HCT116 (cell line): ENCODE results near the gene ZNF888. TPM values are rescaled to one million over a fixed set of nuclear protein-coding genes. Genes with fewer than 3 reads are reported as not detected.

Experiments used
- ATAC-seq: fragments of 200-7000 bp; cut with Tn5 transposase; 2 replicates; pipeline ENCODE4 v1.9.1; 2020; ENCODE audit warnings: mild to moderate bottlenecking, moderate library complexity
- BruUV-seq: library from RNA; stranded (reverse); fragments of 400-500 nt; replicated peaks from 2 replicates; lab custom pipeline; 2021; lab: Mats Ljungman, UMichigan
- CTCF ChIA-PET: fragments of 300-600 bp; sonication (Branson Sonifier 250); formaldehyde crosslinking; loops from one replicate; lab custom pipeline; 2021; ENCODE audit warnings: antibody characterized with exemption; lab: Charles Lee
- POLR2A ChIA-PET: fragments of 300-600, 350-600 bp; sonication (Branson Sonifier 250); formaldehyde crosslinking; loops from one replicate; lab custom pipeline; 2021; ENCODE audit warnings: antibody characterized with exemption; lab: Charles Lee
- RAD21 ChIA-PET, 2 experiments: fragments of 300-600 bp; sonication (Branson Sonifier 250); formaldehyde crosslinking; loops; one replicate each; lab custom pipeline; 2023; ENCODE audit warnings: low total read pairs in 2 of 2; ENCODE audit not compliant: uncharacterized antibody in 2 of 2, unreplicated experiment in 2 of 2, low non-redundant PET in 1 of 2; lab: Charles Lee
- DNase-seq: peaks from one replicate; pipeline ENCODE4 v3.0.0-alpha.2; 2010; ENCODE audit warnings: low read depth, low spot score
- H2AFZ ChIP-seq: fragments of 200-600 bp; shearing (Covaris generic), sonication (generic); 2 replicates; pipeline ENCODE4 v1.6.1; 2017; ENCODE audit warnings: low read depth, mixed run types, mixed read lengths, antibody characterized with exemption, low read length; ENCODE audit not compliant: poor library complexity, severe bottlenecking
- H3K27ac ChIP-seq: 2 replicates; pipeline ENCODE4 v1.5.1; 2012; ENCODE audit warnings: low read depth, low read length
- H3K27me3 ChIP-seq: fragments of 200-600 bp; sonication (generic); 2 replicates; pipeline ENCODE4 v1.6.1; 2016; ENCODE audit warnings: mixed run types, low read length, mixed read lengths; ENCODE audit not compliant: insufficient read depth
- H3K36me3 ChIP-seq, 2 experiments: fragments of 200-500 bp in 1 of 2; fragments of 200-600 bp in 1 of 2; sonication (Bioruptor generic) in 1 of 2; sonication (generic) in 1 of 2; 2 replicates each; pipeline versions ENCODE4 v1.5.1 to v1.6.1; 2014 to 2016; ENCODE audit warnings: low read length in 2 of 2, inconsistent platforms in 1 of 2, mixed read lengths in 1 of 2, mixed run types in 1 of 2; ENCODE audit not compliant: insufficient read depth in 2 of 2, control insufficient read depth in 1 of 2
- H3K4me1 ChIP-seq, 2 experiments: fragments of 200-600 bp in 1 of 2; sonication (generic) in 1 of 2; 2 replicates each; pipeline versions ENCODE4 v1.5.1 to v1.6.1; 2012 to 2017; ENCODE audit warnings: low read length in 2 of 2, inconsistent platforms in 1 of 2, mild to moderate bottlenecking in 1 of 2, mixed read lengths in 1 of 2, mixed run types in 1 of 2, moderate library complexity in 1 of 2; ENCODE audit not compliant: insufficient read depth in 2 of 2, control insufficient read depth in 1 of 2
- H3K4me2 ChIP-seq: fragments of 200-600 bp; sonication (generic); 2 replicates; pipeline ENCODE4 v1.6.1; 2017; ENCODE audit warnings: mixed run types, low read length, mixed read lengths
- H3K4me3 ChIP-seq, 2 experiments: fragments of 200-600 bp in 1 of 2; sonication (generic) in 1 of 2; replicated peaks in 1 of 2; 2 replicates each; pipeline ENCODE4 v1.5.1; 2011 to 2016; ENCODE audit warnings: low read length in 2 of 2, control low read depth in 1 of 2, low read depth in 1 of 2, mild to moderate bottlenecking in 1 of 2, mixed read lengths in 1 of 2, mixed run types in 1 of 2
- H3K79me2 ChIP-seq: fragments of 200-600 bp; sonication (generic); 2 replicates; pipeline ENCODE4 v1.6.1; 2017; ENCODE audit warnings: mild to moderate bottlenecking, mixed run types, low read length, moderate library complexity, mixed read lengths; ENCODE audit not compliant: insufficient read depth
- H3K9ac ChIP-seq: fragments of 200-600 bp; sonication (generic); 2 replicates; pipeline ENCODE4 v1.6.1; 2016; ENCODE audit warnings: low read length, mixed read lengths
- H3K9me2 ChIP-seq: fragments of 200-600 bp; sonication (generic), shearing (Covaris generic); 2 replicates; pipeline ENCODE4 v1.6.1; 2017; ENCODE audit warnings: mixed run types, mild to moderate bottlenecking, moderate library complexity; ENCODE audit not compliant: insufficient read depth
- H3K9me3 ChIP-seq, 2 experiments: fragments of 200-500 bp in 1 of 2; fragments of 200-600 bp in 1 of 2; sonication (Bioruptor generic) in 1 of 2; sonication (generic) in 1 of 2; 2 replicates each; pipeline ENCODE4 v1.6.1; 2014 to 2017; ENCODE audit warnings: low read length in 2 of 2, mixed read lengths in 2 of 2, inconsistent platforms in 1 of 2, low read depth in 1 of 2, mild to moderate bottlenecking in 1 of 2, mixed run types in 1 of 2, moderate library complexity in 1 of 2; ENCODE audit not compliant: control insufficient read depth in 1 of 2, insufficient read depth in 1 of 2
- H4K20me1 ChIP-seq: fragments of 200-600 bp; sonication (generic), shearing (Covaris generic); 2 replicates; pipeline ENCODE4 v1.6.1; 2017; ENCODE audit warnings: mixed run types, mild to moderate bottlenecking, moderate library complexity; ENCODE audit not compliant: insufficient read depth
- CBX3 ChIP-seq: IDR thresholded peaks from 2 replicates; pipeline ENCODE4 v1.6.1; 2012; ENCODE audit warnings: low read depth
- EZH2phosphoT487 ChIP-seq: fragments of 200-600 bp; IDR thresholded peaks from 2 replicates; pipeline ENCODE4 v1.6.1; 2018; ENCODE audit warnings: antibody characterized with exemption, borderline replicate concordance
- FOSL1 ChIP-seq: IDR thresholded peaks from 2 replicates; pipeline ENCODE4 v1.6.1; 2012; ENCODE audit warnings: low read depth
- POLR2AphosphoS5 ChIP-seq: IDR thresholded peaks from 2 replicates; pipeline ENCODE4 v1.6.1; 2011; ENCODE audit warnings: mild to moderate bottlenecking, low read depth, low read length, moderate library complexity
- REST ChIP-seq: IDR thresholded peaks from 2 replicates; pipeline ENCODE4 v1.6.1; 2012; ENCODE audit warnings: low read depth
- SP1 ChIP-seq: IDR thresholded peaks from 2 replicates; pipeline ENCODE4 v1.6.1; 2012; ENCODE audit warnings: low read depth
- TCF7L2 ChIP-seq: IDR thresholded peaks from 2 replicates; pipeline ENCODE4 v1.7.0; 2011; ENCODE audit warnings: borderline replicate concordance, inconsistent platforms; ENCODE audit not compliant: insufficient read depth, insufficient read length; ENCODE audit errors: extremely low read depth
- ZBTB33 ChIP-seq: IDR thresholded peaks from 2 replicates; pipeline ENCODE4 v1.6.1; 2011; ENCODE audit warnings: mild to moderate bottlenecking, low read length, moderate library complexity; ENCODE audit not compliant: insufficient replicate concordance; ENCODE audit errors: extremely low read depth
- intact Hi-C: fragments of 100-400 bp; cut with micrococcal nuclease; formaldehyde crosslinking; loops from 2 replicates; pipeline ENCODE4 v1.10.0; 2022
- total RNA-seq: library from RNA; stranded (reverse); gene quantifications from one replicate; pipeline ENCODE4 v1.2.1, GENCODE V29; 2021; ENCODE audit not compliant: unreplicated experiment

Gene ZNF888
- total RNA-seq, 1 experiment from 2014 or later: 6.4 TPM

GRCh38 chr19:52945652-52946321, 22.6 kb upstream of the ZNF888 start:
- intact Hi-C loops: no loop called here
- Histone ChIP-seq H3K4me3 (no peak overlapping the region), H2AFZ (no peak overlapping the region)

More at GRCh38 chr19:52945652-52946321, 22.6 kb upstream of the ZNF888 start:
- Histone ChIP-seq H3K36me3 (peaks cover 1 to 8% of the 10 kb centered on the region in 2 experiments; a peak in 2 of 4 replicates), H3K9me3 (peaks cover 18 to 24% of the 10 kb centered on the region in 2 experiments; a peak in 2 of 4 replicates), H3K27ac (no peak overlapping the region), H3K4me2 (no peak overlapping the region), H3K9me2 (no peaks in the 10 kb centered on the region), H3K79me2 (no peaks in the 10 kb centered on the region), H3K4me1 (peaks cover 5 to 12% of the 10 kb centered on the region in 2 experiments; a peak in 2 of 4 replicates), H4K20me1 (no peaks in the 10 kb centered on the region), H3K9ac (no peak overlapping the region), H3K27me3 (no peaks in the 10 kb centered on the region)
- ATAC-seq: no peak
- BruUV-seq: no TSS peak
- ChIA-PET RAD21 (no interaction called here), POLR2A (no interaction called here), CTCF (no interaction called here)
- TF ChIP-seq POLR2AphosphoS5 (no peak), SP1 (no peak), CBX3 (no peak), TCF7L2 (no peak), ZBTB33 (no peak), FOSL1 (no peak), EZH2phosphoT487 (no peak), REST (no peak)
- no peak for DNase-seq
